Muscle of leg (tissue), 11 donors: ENCODE results near the gene TRAF2. TPM values are rescaled to one million over a fixed set of nuclear protein-coding genes. Genes with fewer than 3 reads are reported as not detected.

Experiments
- DNase-seq: peaks from one replicate; pipeline ENCODE4 v3.0.0; 2013
- H3K27ac ChIP-seq: one replicate; pipeline ENCODE4 v1.5.1; 2013; ENCODE audit warnings: mild to moderate bottlenecking, low read length, control low read depth
- H3K27me3 ChIP-seq: one replicate; pipeline ENCODE4 v1.6.1; 2013; ENCODE audit warnings: low read length; ENCODE audit not compliant: control insufficient read depth, insufficient read depth
- H3K36me3 ChIP-seq: one replicate; pipeline ENCODE4 v1.6.1; 2013; ENCODE audit warnings: low read length; ENCODE audit not compliant: control insufficient read depth, insufficient read depth
- H3K4me1 ChIP-seq: one replicate; pipeline ENCODE4 v1.6.1; 2013; ENCODE audit warnings: low read length; ENCODE audit not compliant: control insufficient read depth, insufficient read depth
- H3K4me3 ChIP-seq: one replicate; pipeline ENCODE4 v1.5.1; 2013; ENCODE audit warnings: low read length, control low read depth
- H3K9me3 ChIP-seq: replicated peaks from 2 replicates; pipeline ENCODE4 v1.6.1; 2013; ENCODE audit warnings: low read depth, low read length; ENCODE audit not compliant: control insufficient read depth
- WGBS: methylation state at CpG from one replicate; pipeline ENCODE4 v1.1.5; 2013; ENCODE audit warnings: missing lambda C conversion rate; ENCODE audit not compliant: insufficient coverage; 5-methylcytosine and 5-hydroxymethylcytosine counted together
- polyA plus RNA-seq, 8 donors: library from polyadenylated mRNA; unstranded; fragments of 120-200 nt; gene quantifications; one replicate each; pipeline versions ENCODE4 v1.2.1 to v1.2.3, GENCODE V29; 2013; ENCODE audit warnings: inconsistent platforms in 1 of 8, low replicate concordance in 1 of 8; ENCODE audit not compliant: insufficient read length in 8 of 8, insufficient read depth in 1 of 8
- total RNA-seq: library from RNA; stranded (reverse); fragments of 120-200 nt; gene quantifications from one replicate; pipeline ENCODE4 v1.2.4, GENCODE V29; 2013

The TRAF2 gene
- total and polyA plus RNA-seq, 9 donors = 5.4 to 11.9 (median 10.1) TPM

DNA sequence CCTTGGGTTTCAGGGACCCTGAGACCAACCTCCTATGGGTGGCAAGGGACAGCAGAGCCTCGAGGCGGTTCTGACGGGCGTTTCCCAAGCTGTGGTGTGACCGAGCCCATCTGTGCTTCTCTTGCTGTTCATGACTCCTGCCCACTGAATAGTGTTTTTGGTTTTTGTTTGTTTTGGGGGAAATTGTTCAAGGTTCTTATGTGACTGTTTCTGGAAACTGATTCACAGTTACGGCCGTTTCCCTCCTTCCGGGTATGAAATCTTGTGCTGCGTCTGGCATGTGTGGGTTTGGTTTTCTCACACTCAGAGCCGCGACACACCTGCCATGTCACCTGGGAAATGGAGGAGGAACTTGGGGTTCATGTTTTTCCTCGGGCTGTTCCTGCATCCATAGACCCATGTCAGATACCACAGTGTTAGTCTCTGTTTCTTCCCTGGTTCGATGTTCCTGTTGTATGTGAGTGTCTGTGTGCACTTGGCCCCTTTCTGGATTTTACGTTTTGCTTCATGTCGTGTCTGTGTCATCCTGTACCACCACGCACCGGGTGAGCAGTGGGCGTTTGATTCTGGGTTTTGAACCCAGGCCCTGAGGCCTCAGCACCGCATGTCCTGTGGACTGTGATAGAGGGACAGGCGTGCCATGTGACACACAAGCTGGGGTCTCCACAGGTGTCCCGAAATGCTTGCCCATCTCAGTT is 29.5 kb downstream of the TRAF2 start:
- H3K4me1 ChIP-seq = no peaks in the 10 kb centered on the region
- no peak overlapping the region for H3K4me3 ChIP-seq
- WGBS = 84% methylated on average over 20 of the region's 21 CpGs
- no peaks in the 10 kb centered on the region for H3K9me3 ChIP-seq
- no peak overlapping the region for H3K27ac ChIP-seq
- peaks cover 54% of the 10 kb centered on the region for H3K36me3 ChIP-seq
- DNase-seq = no peak
- no peaks in the 10 kb centered on the region for H3K27me3 ChIP-seq

GRCh38 chr9:136916330-136917184 is 30.2 kb downstream of the TRAF2 start:
- no peak overlapping the region for H3K4me3 ChIP-seq
- 88% methylated on average over 32 of the region's 32 CpGs for WGBS
- no peak for DNase-seq
- H3K9me3 ChIP-seq = no peaks in the 10 kb centered on the region
- H3K27ac ChIP-seq = no peak overlapping the region
- H3K27me3 ChIP-seq = no peaks in the 10 kb centered on the region
- peaks cover 57% of the 10 kb centered on the region for H3K36me3 ChIP-seq
- H3K4me1 ChIP-seq = no peaks in the 10 kb centered on the region

DNA sequence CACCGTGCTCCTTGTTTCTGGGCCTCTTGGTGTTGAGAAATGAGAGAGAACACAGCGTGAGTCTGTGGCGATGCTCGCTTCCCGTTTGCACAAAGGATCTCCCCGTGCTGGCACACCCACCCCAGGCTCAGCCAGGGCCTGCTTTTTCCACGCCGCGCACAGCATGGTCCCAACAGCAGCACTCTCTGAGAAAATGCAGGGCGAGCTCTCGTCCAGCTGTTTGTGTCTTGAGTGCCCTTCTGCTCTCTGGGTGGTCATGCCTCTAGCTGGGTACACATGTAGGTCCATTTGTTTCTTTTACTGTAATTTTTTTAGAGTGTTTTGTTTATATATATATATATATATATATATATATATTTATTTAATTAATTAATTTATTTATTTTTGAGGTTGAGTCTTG is 31.6 kb downstream of the TRAF2 start:
- no peaks in the 10 kb centered on the region for H3K4me1 ChIP-seq
- no peaks in the 10 kb centered on the region for H3K27me3 ChIP-seq
- H3K36me3 ChIP-seq = peaks cover 66% of the 10 kb centered on the region
- no peak overlapping the region for H3K27ac ChIP-seq
- 89% methylated on average over 11 of the region's 11 CpGs for WGBS
- no peaks in the 10 kb centered on the region for H3K9me3 ChIP-seq
- no peak for DNase-seq
- H3K4me3 ChIP-seq = no peak overlapping the region

DNA sequence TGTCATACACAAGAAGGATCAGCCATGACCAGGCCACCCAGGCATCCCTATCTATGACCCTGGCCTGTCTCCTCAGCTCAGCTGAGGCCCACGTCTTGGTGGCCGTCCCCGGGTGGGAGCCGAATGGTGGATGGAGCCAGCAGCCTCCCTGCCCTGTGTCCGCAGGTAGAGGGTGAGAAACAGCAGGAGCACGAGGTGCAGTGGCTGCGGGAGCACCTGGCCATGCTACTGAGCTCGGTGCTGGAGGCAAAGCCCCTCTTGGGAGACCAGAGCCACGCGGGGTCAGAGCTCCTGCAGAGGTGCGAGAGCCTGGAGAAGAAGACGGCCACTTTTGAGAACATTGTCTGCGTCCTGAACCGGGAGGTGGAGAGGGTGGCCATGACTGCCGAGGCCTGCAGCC is 33.8 kb downstream of the TRAF2 start:
- Histone ChIP-seq H3K36me3 (peaks cover 63% of the 10 kb centered on the region), H3K9me3 (no peaks in the 10 kb centered on the region), H3K4me1 (no peaks in the 10 kb centered on the region), H3K27ac (no peak overlapping the region), H3K4me3 (no peak overlapping the region), H3K27me3 (no peaks in the 10 kb centered on the region)
- 97% methylated on average over 15 of the region's 15 CpGs for WGBS
- no peak for DNase-seq

DNA sequence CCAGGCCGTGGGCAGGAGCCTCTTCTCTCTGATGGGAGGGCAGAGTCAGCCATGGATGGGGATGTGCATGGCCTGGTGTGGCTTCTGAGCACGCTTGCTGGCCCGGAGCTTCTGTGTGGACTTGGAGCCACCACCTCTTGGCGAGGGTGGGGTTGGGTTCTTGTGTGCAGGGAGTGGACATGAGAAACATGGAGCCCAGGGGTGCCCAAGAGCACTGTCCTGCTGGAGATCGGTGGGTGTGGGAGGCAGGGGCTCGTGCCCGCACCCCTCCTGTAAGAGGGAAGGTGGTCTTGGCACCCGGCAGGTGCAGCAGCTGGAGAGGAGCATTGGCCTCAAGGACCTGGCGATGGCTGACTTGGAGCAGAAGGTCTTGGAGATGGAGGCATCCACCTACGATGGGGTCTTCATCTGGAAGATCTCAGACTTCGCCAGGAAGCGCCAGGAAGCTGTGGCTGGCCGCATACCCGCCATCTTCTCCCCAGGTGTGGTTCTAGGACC is 34.5 kb downstream of the TRAF2 start:
- Histone ChIP-seq H3K36me3 (peaks cover 63% of the 10 kb centered on the region), H3K27ac (no peak overlapping the region), H3K27me3 (no peaks in the 10 kb centered on the region), H3K9me3 (no peaks in the 10 kb centered on the region), H3K4me1 (peaks cover 2% of the 10 kb centered on the region), H3K4me3 (no peak overlapping the region)
- 98% methylated on average over 12 of the region's 14 CpGs for WGBS
- no peak for DNase-seq

- Histone ChIP-seq H3K27ac (no peak overlapping the region), H3K4me3 (no peak overlapping the region), H3K4me1 (peaks cover 2% of the 10 kb centered on the region), H3K9me3 (no peaks in the 10 kb centered on the region), H3K27me3 (no peaks in the 10 kb centered on the region), H3K36me3 (peaks cover 61% of the 10 kb centered on the region)
- DNase-seq = no peak
- WGBS = 100% methylated on average over 1 of the region's 11 CpGs
Measured at GRCh38 chr9:136921307-136921706, 35.0 kb downstream of the TRAF2 start.

DNA sequence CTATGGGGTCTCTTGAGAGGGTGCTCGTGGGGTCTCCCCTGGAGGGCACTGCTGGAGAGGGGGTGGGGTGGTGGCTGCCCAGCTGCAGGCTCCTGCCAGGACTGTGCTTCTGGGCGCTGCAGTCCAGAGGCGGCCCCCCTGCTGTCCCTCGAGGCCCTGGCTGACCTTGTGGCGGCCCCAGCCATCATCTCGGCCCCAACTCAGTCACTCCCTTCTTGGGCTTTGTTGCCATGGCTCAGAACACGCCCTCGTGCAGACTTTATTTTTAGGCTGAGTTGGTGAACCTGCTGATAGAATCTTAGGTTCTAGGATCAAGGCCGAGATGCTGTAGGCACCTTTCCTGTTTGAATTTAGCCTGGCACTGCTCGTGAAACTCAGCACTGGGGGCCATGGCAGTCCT is 35.4 kb downstream of the TRAF2 start:
- Histone ChIP-seq H3K27me3 (no peaks in the 10 kb centered on the region), H3K4me3 (no peak overlapping the region), H3K4me1 (peaks cover 2% of the 10 kb centered on the region), H3K27ac (no peak overlapping the region), H3K36me3 (peaks cover 61% of the 10 kb centered on the region), H3K9me3 (no peaks in the 10 kb centered on the region)
- 81% methylated on average over 8 of the region's 10 CpGs for WGBS
- DNase-seq = no peak

- no peak for DNase-seq
- H3K9me3 ChIP-seq = no peaks in the 10 kb centered on the region
- no peak overlapping the region for H3K27ac ChIP-seq
- H3K27me3 ChIP-seq = no peaks in the 10 kb centered on the region
- WGBS = 87% methylated on average over 18 of the region's 19 CpGs
- H3K4me3 ChIP-seq = no peak overlapping the region
- peaks cover 60% of the 10 kb centered on the region for H3K36me3 ChIP-seq
- H3K4me1 ChIP-seq = peaks cover 2% of the 10 kb centered on the region
Measured at GRCh38 chr9:136922540-136922939, 36.2 kb downstream of the TRAF2 start.

DNA sequence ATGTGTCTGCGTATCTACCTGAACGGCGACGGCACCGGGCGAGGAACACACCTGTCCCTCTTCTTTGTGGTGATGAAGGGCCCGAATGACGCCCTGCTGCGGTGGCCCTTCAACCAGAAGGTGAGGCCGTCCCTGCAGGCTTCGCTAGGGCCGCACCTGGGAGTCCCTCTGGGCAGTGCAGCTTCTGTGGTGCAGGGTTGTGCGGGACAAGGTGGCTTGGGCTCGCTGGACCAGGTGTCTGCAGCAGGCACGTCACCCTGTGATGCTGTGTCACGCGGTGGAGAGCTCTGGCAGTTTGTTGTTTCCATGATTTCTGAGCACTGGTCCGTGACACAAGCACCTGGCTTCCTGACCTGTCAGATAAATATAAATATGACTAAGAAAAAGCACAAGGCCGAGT is 37.6 kb downstream of the TRAF2 start:
- H3K4me3 ChIP-seq = no peak overlapping the region
- no peak for DNase-seq
- H3K27ac ChIP-seq = no peak overlapping the region
- no peaks in the 10 kb centered on the region for H3K9me3 ChIP-seq
- WGBS = 93% methylated on average over 14 of the region's 19 CpGs
- H3K4me1 ChIP-seq = peaks cover 5% of the 10 kb centered on the region
- H3K27me3 ChIP-seq = no peaks in the 10 kb centered on the region
- H3K36me3 ChIP-seq = peaks cover 63% of the 10 kb centered on the region

GRCh38 chr9:136925414-136926153 is 39.3 kb downstream of the TRAF2 start:
- peaks cover 5% of the 10 kb centered on the region for H3K4me1 ChIP-seq
- H3K36me3 ChIP-seq = peaks cover 53% of the 10 kb centered on the region
- no peak overlapping the region for H3K27ac ChIP-seq
- WGBS = 75% methylated on average over 31 of the region's 33 CpGs
- H3K27me3 ChIP-seq = no peaks in the 10 kb centered on the region
- no peaks in the 10 kb centered on the region for H3K9me3 ChIP-seq
- H3K4me3 ChIP-seq = no peak overlapping the region
- DNase-seq = peak; percentile 28
